ENCODE results near the gene GSTM2. TPM values are rescaled to one million over a fixed set of nuclear protein-coding genes. Genes with fewer than 3 reads are reported as not detected.

The GSTM2 gene
- total RNA-seq, 2 donors from 2014 or later, result 22.5 to 37.8 TPM

DNA sequence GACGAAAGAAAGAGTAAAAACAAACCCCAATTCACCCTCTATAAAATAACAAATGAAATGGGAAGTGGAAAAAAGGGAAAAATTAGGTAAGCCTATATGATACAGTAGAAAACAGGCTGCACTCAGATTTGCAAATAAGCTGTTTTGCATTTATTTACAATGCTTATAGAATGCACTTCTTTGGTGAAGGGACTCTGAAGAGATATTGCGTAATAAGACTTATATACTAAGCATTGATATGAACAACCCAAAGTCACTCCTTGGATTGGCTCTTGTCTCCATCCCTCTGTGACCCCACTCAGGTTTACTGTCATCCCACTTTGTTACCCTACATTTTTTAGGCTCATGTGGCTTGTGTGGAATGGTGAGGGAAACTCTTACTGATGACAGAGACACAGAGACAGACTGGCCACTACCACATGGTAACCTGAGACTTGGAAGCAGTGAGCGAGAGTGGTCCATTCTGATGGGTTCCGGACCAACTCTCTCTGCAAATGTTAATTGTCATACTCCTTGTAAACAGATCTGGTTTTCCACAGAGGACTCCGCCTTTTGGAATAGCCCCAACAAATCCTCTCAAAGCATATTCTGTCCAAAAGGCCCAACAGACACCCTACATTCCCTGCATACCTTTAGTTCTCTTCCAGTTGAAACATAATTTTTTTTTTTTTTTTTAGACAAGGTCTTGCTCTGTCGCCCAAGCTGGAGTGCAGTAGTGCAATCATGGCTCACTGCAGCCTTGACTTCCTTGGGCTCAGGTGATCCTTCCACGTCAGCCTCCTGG lies 55.2 kb downstream of the GSTM2 start:
- intact Hi-C loops (cut with DNase I, micrococcal nuclease), result no loop called here
- ATAC-seq (no peak), DNase-seq (no peak)

Other genes with a start within 250 kb of the GSTM2 start
- gene PSMA5, start 241.6 kb upstream of the GSTM2 start, total RNA-seq, result 10 to 100 TPM; 76.3 to 92.1 TPM
- gene SYPL2, start 201.5 kb upstream of the GSTM2 start, total RNA-seq, result under 1 TPM; 0.15 to 0.87 TPM
- gene ATXN7L2, start 184.2 kb upstream of the GSTM2 start, total RNA-seq, result 1 to 10 TPM; 1.8 to 1.9 TPM
- gene CYB561D1, start 174.0 kb upstream of the GSTM2 start, total RNA-seq, result 10 to 100 TPM; 10.0 to 18.7 TPM
- 1 to 10 TPM; 3.8 to 5.6 TPM for gene AMIGO1, start 158.3 kb upstream of the GSTM2 start, total RNA-seq
- under 1 TPM in 1 of 2 donors, not detected in 1; 0.36 TPM for gene GPR61, start 128.2 kb upstream of the GSTM2 start, total RNA-seq
- 1 to 10 TPM; 7.0 to 7.7 TPM for gene GNAI3, start 119.4 kb upstream of the GSTM2 start, total RNA-seq
- under 1 TPM in 1 of 2 donors, not detected in 1; 0.73 TPM for gene GNAT2, start 48.4 kb upstream of the GSTM2 start, total RNA-seq
- gene AMPD2, start 48.2 kb upstream of the GSTM2 start, total RNA-seq, result 10 to 100 TPM; 31.9 to 38.9 TPM
- 10 to 100 TPM; 74.8 to 83.5 TPM for gene GSTM4, start 12.0 kb upstream of the GSTM2 start, total RNA-seq
- gene GSTM1, start 19.8 kb downstream of the GSTM2 start, total RNA-seq, result not detected
- gene GSTM5, start 44.2 kb downstream of the GSTM2 start, total RNA-seq, result 1 to 10 TPM in 1 of 2 donors, under 1 TPM in 1; 0.73 to 5.1 TPM
- gene GSTM3, start 73.0 kb downstream of the GSTM2 start, total RNA-seq, result 1 to 10 TPM; 4.1 to 8.7 TPM
- gene EPS8L3, start 95.9 kb downstream of the GSTM2 start, total RNA-seq, result 100 to 1,000 TPM; 327 to 349 TPM
- gene CSF1, start 242.8 kb downstream of the GSTM2 start, total RNA-seq, result 10 to 100 TPM in 1 of 2 donors, 1 to 10 TPM in 1; 9.5 to 20.2 TPM